Suprapubic skin (tissue), 4 donors: ENCODE data around the gene EEFSEC.

Experiments used
- EP300 ChIP-seq: sonication (generic); formaldehyde crosslinking; IDR thresholded peaks from one replicate; pipeline ENCODE4 v1.6.1; 2017; ENCODE audit warnings: antibody characterized with exemption
- POLR2A ChIP-seq, 2 donors: fragments of 450-650 bp; IDR thresholded peaks; one replicate each; pipeline ENCODE4 v1.6.1; 2017; ENCODE audit warnings: antibody characterized with exemption in 2 of 2, mild to moderate bottlenecking in 2 of 2, moderate library complexity in 2 of 2
- POLR2AphosphoS5 ChIP-seq, 3 donors: sonication (generic); formaldehyde crosslinking; IDR thresholded peaks; one replicate each; pipeline ENCODE4 v1.6.1; 2017; ENCODE audit warnings: antibody characterized with exemption in 3 of 3
- TF ChIP-seq, protein P1 (sequence below), 2 donors: fragments of 200-600 bp in 1 of 2; fragments of 450-650 bp in 1 of 2; sonication (generic) in 1 of 2; IDR thresholded peaks; one replicate each; pipeline ENCODE4 v1.5.1; 2016 to 2019; ENCODE audit warnings: antibody characterized with exemption in 2 of 2, mild to moderate bottlenecking in 1 of 2, moderate library complexity in 1 of 2

DNA sequence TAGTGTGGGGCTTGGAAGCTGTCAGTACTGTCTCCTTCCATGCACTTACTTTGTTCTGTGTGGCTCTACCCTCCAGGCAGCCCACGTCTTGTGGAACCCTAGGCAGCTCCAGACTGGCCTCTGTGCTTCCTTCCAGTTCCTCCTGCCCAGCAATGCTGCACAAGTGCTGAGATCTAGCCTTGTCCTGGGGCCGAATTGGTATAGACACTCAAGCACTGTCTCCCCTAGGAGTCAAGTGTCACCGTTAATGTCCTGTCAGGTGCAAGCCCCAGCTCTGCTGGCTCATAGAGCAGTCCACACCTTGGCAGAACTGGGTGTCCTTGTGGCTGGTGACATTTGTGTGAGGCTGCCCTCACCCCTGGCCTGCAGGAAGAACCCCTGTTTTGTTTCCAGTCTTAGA is 130.1 kb downstream of the EEFSEC start:
- TF ChIP-seq, protein P1, sequence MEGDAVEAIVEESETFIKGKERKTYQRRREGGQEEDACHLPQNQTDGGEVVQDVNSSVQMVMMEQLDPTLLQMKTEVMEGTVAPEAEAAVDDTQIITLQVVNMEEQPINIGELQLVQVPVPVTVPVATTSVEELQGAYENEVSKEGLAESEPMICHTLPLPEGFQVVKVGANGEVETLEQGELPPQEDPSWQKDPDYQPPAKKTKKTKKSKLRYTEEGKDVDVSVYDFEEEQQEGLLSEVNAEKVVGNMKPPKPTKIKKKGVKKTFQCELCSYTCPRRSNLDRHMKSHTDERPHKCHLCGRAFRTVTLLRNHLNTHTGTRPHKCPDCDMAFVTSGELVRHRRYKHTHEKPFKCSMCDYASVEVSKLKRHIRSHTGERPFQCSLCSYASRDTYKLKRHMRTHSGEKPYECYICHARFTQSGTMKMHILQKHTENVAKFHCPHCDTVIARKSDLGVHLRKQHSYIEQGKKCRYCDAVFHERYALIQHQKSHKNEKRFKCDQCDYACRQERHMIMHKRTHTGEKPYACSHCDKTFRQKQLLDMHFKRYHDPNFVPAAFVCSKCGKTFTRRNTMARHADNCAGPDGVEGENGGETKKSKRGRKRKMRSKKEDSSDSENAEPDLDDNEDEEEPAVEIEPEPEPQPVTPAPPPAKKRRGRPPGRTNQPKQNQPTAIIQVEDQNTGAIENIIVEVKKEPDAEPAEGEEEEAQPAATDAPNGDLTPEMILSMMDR (IDR thresholded peaks at IDR 0.05) = no peak
- TF ChIP-seq POLR2A (IDR thresholded peaks at IDR 0.05) = no peak
- TF ChIP-seq POLR2AphosphoS5 (IDR thresholded peaks at IDR 0.05) = no peak
- no peak for TF ChIP-seq EP300
